ENCODE measurements around the gene CORO2A. TPM values are rescaled to one million over a fixed set of nuclear protein-coding genes. Genes with fewer than 3 reads are reported as not detected.

CORO2A gene
- total and polyA plus RNA-seq, 2 of the 8 experiments (the other 6 are each of a cell fraction or from before 2014, with no cell fraction given) = 13.7 to 27.9 TPM

GRCh38 chr9:98190757-98191105 is 1.7 kb downstream of the CORO2A start:
- no peak overlapping the region for H2AFZ ChIP-seq (ENCODE audit: low read length)
- H3K4ac ChIP-seq (replicated peaks; ENCODE audit: insufficient read length, low read depth, low read length) = no peak overlapping the region
- H3K23me2 ChIP-seq (ENCODE audit: low read depth, low read length) = peaks cover 13% of the 10 kb centered on the region
- no peak overlapping the region for H3K4me3 ChIP-seq (ENCODE audit: extremely low read depth in 1 of 4, insufficient read depth in 2 of 4, low read depth in 3 of 4, low read length in 4 of 4)
- H3K4me2 ChIP-seq (ENCODE audit: insufficient read depth in 1 of 2, low read depth in 2 of 2, low read length in 2 of 2) = peak overlapping the region in 1 of 2 experiments; percentile 68; a peak in 1 of 4 replicates
- CTCF ChIA-PET (ENCODE audit: partially characterized antibody) = interaction anchor here (1.0 to 1.5 kb wide), 6 partner anchors 11 to 104 kb away, joined by 3 to 8 read pairs (median 4); no protein-coding TSS in a partner anchor
- no peak overlapping the region for H3K14ac ChIP-seq (ENCODE audit: insufficient read length)
- no peak overlapping the region for H3K9ac ChIP-seq (replicated peaks in 1 of 4; ENCODE audit: extremely low read depth in 1 of 4, low read depth in 3 of 4, low read length in 3 of 4)
- no peak overlapping the region for H2BK120ac ChIP-seq (replicated peaks; ENCODE audit: low read depth, low read length)
- H3K79me2 ChIP-seq (ENCODE audit: control insufficient read depth in 1 of 2, insufficient read depth in 2 of 2, low read length in 2 of 2) = peaks cover 0 to 3% of the 10 kb centered on the region in 2 experiments; a peak in 2 of 4 replicates
- no peak overlapping the region for H4K5ac ChIP-seq (ENCODE audit: insufficient read length, low read depth, low read length)
- peaks cover 6% of the 10 kb centered on the region; the same call in 1 of the 2 replicates for H3K79me1 ChIP-seq (ENCODE audit: low read depth, low read length)
- POLR2A ChIA-PET (ENCODE audit: partially characterized antibody) = interaction anchor here (1.9 kb wide), 1 partner anchor 8 kb away, joined by 5 read pairs; no protein-coding TSS in a partner anchor
- H3K56ac ChIP-seq (replicated peaks; ENCODE audit: insufficient read length, low read depth, low read length) = no peak overlapping the region
- H3K23ac ChIP-seq (ENCODE audit: insufficient read length) = no peak overlapping the region
- peaks cover under 1 to 16% (median 7%) of the 10 kb centered on the region in 4 experiments for H3K4me1 ChIP-seq (replicated peaks in 1 of 4; ENCODE audit: control insufficient read depth in 3 of 4, insufficient read depth in 4 of 4, low read length in 3 of 4)
- H3K18ac ChIP-seq (ENCODE audit: extremely low read depth, low read length) = no peak overlapping the region
- H4K91ac ChIP-seq (replicated peaks; ENCODE audit: insufficient read length, low read length) = no peak overlapping the region
- H3K27ac ChIP-seq (ENCODE audit: low read depth, low read length) = no peak overlapping the region
- no peaks in the 10 kb centered on the region for H3K36me3 ChIP-seq (ENCODE audit: control insufficient read depth in 2 of 4, insufficient read depth in 4 of 4, low read length in 3 of 4)
- no peak for FAIRE-seq
- H4K8ac ChIP-seq (ENCODE audit: extremely low read depth, insufficient read depth, low read length) = no peak overlapping the region
- H2AK5ac ChIP-seq (ENCODE audit: low read depth, low read length) = no peak overlapping the region
- peaks cover 2 to 6% of the 10 kb centered on the region in 2 experiments for H4K20me1 ChIP-seq (replicated peaks in 1 of 2; ENCODE audit: control insufficient read depth in 1 of 2, insufficient read depth in 2 of 2, low read length in 2 of 2)
- 94% methylated on average over 5 of the region's 5 CpGs; no CpG with 5 or more reads in 1 of the 2 experiments for WGBS, 2 experiments (ENCODE audit: extremely low coverage in 1 of 2, insufficient coverage in 1 of 2, insufficient read length in 1 of 2, insufficient replicate concordance in 2 of 2, low coverage in 1 of 2, low lambda C conversion rate in 2 of 2, missing lambda C conversion rate in 1 of 2)
- H2BK5ac ChIP-seq (ENCODE audit: low read depth, low read length) = no peak overlapping the region
- H2BK15ac ChIP-seq (ENCODE audit: low read length) = no peak overlapping the region
- no peaks in the 10 kb centered on the region for H3K9me3 ChIP-seq (ENCODE audit: insufficient read depth in 2 of 2, low read depth in 1 of 2, low read length in 1 of 2)
- no peak overlapping the region for H2BK12ac ChIP-seq (ENCODE audit: low read depth, low read length)
- H3K27me3 ChIP-seq (replicated peaks in 1 of 4; ENCODE audit: control insufficient read depth in 3 of 4, extremely low read depth in 1 of 4, insufficient read depth in 3 of 4, low read length in 3 of 4) = peaks cover 0 to 7% (median 3%) of the 10 kb centered on the region in 4 experiments; a peak in 2 of 7 replicates
- no peak overlapping the region for H2BK20ac ChIP-seq (ENCODE audit: low read length)
- DNase-seq (ENCODE audit: low read depth in 1 of 2, low spot score in 2 of 2) = no peak
- TF ChIP-seq SIX5 (IDR thresholded peaks at IDR 0.05; ENCODE audit: low read depth, low read length) = no peak
- no peak for TF ChIP-seq RFX5 (IDR thresholded peaks at IDR 0.05; ENCODE audit: borderline replicate concordance, low read depth, low read length)
- no peak for TF ChIP-seq SP2 (IDR thresholded peaks at IDR 0.05; ENCODE audit: low read length)
- no peak for TF ChIP-seq RAD21 (IDR thresholded peaks at IDR 0.05 in 1 of 2, conservative IDR thresholded peaks at IDR 0.05 in 1 of 2; ENCODE audit: low read depth in 2 of 2, low read length in 2 of 2)
- TF ChIP-seq BRCA1 (IDR thresholded peaks at IDR 0.05; ENCODE audit: low read depth, low read length) = no peak
- no peak for TF ChIP-seq ATF2 (IDR thresholded peaks at IDR 0.05; ENCODE audit: low read length)
- TF ChIP-seq KDM4A (IDR thresholded peaks at IDR 0.05; ENCODE audit: low read depth, low read length, severe bottlenecking) = no peak
- TF ChIP-seq TAF7 (optimal IDR thresholded peaks at IDR 0.05; ENCODE audit: borderline replicate concordance, low read depth, low read length) = no peak
- TF ChIP-seq TCF12 (IDR thresholded peaks at IDR 0.05; ENCODE audit: low read depth, low read length) = no peak
- no peak for TF ChIP-seq EGR1 (IDR thresholded peaks at IDR 0.05; ENCODE audit: borderline replicate concordance, low read depth, low read length)
- no peak for TF ChIP-seq GABPA (IDR thresholded peaks at IDR 0.05; ENCODE audit: borderline replicate concordance, insufficient read depth, low read length)
- TF ChIP-seq ASH2L (IDR thresholded peaks at IDR 0.05; ENCODE audit: low read length) = no peak
